BE2C (cell line): Measurements from ENCODE around the gene CSNK2A3.
"Not testable (repeated sequence)": the region's sequence is repeated elsewhere in the genome, so short reads cannot be mapped to it uniquely, and the experiment has no call there.

Source experiments
- DNase-seq: peaks from one replicate; pipeline ENCODE4 v3.0.0-alpha.2; 2020
- H3K27me3 ChIP-seq: fragments of 250-450 bp; sonication (Bioruptor Pico); 2 replicates; pipeline ENCODE4 v1.5.1; 2020; ENCODE audit warnings: mild to moderate bottlenecking
- H3K36me3 ChIP-seq: fragments of 250-450 bp; sonication (Bioruptor Pico); 2 replicates; pipeline ENCODE4 v1.5.1; 2020; ENCODE audit warnings: mild to moderate bottlenecking
- H3K4me1 ChIP-seq: fragments of 250-450 bp; sonication (Bioruptor Pico); 2 replicates; pipeline ENCODE4 v1.5.1; 2020
- H3K4me3 ChIP-seq: 2 replicates; pipeline ENCODE4 v1.5.1; 2011; ENCODE audit warnings: low read depth, low read length
- H3K9me3 ChIP-seq: fragments of 250-450 bp; sonication (Bioruptor Pico); 2 replicates; pipeline ENCODE4 v1.5.1; 2020
- CTCF ChIP-seq: IDR thresholded peaks from 2 replicates; pipeline ENCODE4 v1.5.1; 2012; ENCODE audit warnings: mild to moderate bottlenecking, low read depth, low read length

The CSNK2A3 gene

DNA sequence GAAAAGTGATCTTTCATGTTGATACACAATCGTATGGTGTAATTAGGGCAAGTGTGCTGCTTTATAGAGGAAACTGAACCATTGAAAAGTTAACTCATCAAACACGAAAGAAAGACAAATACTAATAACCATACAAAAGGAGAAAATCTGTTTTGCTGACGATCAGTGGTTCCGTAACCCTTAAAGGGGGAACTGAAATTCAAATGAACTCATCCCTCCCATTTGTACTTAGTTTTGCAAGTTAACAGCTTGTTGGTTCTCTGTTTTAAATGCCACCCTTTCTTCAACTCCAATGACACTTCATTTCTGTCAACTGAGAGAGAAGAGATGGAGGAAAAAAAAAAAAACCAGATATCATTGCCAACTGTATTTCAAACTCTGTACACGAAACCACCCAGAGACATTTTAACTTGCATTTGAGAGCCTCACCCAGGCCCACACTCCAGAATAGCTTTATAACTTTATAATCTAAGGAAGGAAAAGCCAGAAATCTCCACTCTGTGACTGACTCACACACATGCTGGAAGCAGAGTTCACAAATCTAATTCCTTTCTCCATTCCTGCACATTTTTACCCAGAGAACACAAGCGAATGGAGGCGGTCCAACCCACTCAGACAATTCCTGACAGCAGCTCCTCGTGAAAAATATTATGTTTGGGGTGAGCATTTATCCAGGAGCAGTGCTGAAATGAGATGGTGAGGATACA is 17.4 kb upstream of the CSNK2A3 start:
- H3K9me3 ChIP-seq = no peaks in the 10 kb centered on the region
- TF ChIP-seq CTCF = no peak
- H3K4me3 ChIP-seq = no peak overlapping the region
- no peaks in the 10 kb centered on the region for H3K4me1 ChIP-seq
- DNase-seq = no peak
- no peaks in the 10 kb centered on the region for H3K27me3 ChIP-seq
- no peaks in the 10 kb centered on the region for H3K36me3 ChIP-seq

DNA sequence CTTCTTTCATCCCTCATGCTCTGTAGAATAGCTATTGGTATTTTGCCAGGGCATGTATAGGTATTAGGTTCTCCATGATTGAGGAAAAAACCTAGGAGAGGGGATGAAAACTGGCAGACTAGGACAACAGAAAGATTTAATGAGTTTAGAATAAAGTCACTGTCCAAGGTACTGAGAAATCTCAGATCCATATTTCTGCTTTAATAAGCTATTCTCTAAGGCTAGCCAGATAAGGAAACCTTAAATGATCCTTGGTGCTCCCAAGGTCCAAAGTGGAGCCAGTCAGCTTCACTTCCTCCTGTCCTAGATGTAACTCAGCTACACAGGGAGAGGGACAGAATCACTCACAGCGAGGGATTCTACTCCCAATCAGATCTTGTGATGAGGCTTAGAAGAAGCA is 13.7 kb upstream of the CSNK2A3 start:
- no peak for DNase-seq
- Histone ChIP-seq H3K9me3 (no peaks in the 10 kb centered on the region), H3K27me3 (no peaks in the 10 kb centered on the region), H3K4me3 (no peak overlapping the region), H3K36me3 (no peaks in the 10 kb centered on the region), H3K4me1 (no peaks in the 10 kb centered on the region)
- no peak for TF ChIP-seq CTCF

DNA sequence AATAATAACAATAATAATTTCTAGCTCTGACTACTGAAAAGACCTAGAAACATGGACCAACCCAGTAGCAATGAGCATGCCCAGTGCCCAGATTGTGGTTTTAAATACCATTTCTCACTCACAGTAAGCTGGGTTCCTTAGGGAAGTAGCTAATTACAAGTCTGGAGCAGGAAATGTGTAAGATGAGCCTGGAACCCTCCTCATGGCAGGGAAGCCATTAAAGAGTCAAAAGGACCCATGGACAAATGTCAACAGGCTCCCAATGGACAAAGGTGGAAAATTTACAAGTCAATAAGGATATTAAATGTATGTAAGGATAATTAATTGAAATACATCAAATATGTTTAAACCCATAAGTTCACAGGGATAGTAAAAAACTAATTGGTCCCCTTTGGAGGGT is 10.6 kb upstream of the CSNK2A3 start:
- Histone ChIP-seq H3K9me3 (no peaks in the 10 kb centered on the region), H3K27me3 (no peaks in the 10 kb centered on the region), H3K4me3 (no peak overlapping the region), H3K36me3 (no peaks in the 10 kb centered on the region), H3K4me1 (no peaks in the 10 kb centered on the region)
- DNase-seq = no peak
- no peak for TF ChIP-seq CTCF

GRCh38 chr11:11359611-11360010 is 6.6 kb upstream of the CSNK2A3 start:
- Histone ChIP-seq H3K27me3 (no peaks in the 10 kb centered on the region), H3K9me3 (no peaks in the 10 kb centered on the region)

DNA sequence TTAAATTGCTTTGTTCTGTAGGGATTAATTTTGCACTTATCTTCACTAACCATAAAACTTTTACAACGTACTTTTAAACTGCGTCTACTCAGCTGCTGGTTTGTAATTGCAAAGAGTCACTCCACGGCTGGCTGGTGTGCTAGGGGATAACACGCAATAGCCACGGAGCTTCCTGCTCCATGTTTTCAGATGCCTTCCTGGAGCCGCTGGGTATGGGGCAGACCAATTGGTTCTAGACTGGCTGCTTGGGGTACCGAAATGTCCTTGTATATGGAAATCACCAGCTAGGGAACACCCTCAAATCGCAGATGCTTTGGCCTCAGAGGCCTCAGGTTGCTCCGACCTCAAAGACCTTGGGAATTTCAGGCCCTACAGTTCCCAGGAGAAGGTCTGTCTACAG is 3.8 kb upstream of the CSNK2A3 start:
- H3K4me1 ChIP-seq = no peaks in the 10 kb centered on the region
- H3K9me3 ChIP-seq = no peaks in the 10 kb centered on the region
- no peak for DNase-seq
- H3K36me3 ChIP-seq = no peaks in the 10 kb centered on the region
- H3K27me3 ChIP-seq = no peaks in the 10 kb centered on the region
- TF ChIP-seq CTCF = no peak
- H3K4me3 ChIP-seq = no peak overlapping the region

More at GRCh38 chr11:11359611-11360010, 6.6 kb upstream of the CSNK2A3 start:
- no peaks in the 10 kb centered on the region for H3K36me3 ChIP-seq
- no peak for TF ChIP-seq CTCF
- H3K4me1 ChIP-seq = no peaks in the 10 kb centered on the region
- DNase-seq = no peak
- H3K4me3 ChIP-seq = no peak overlapping the region

DNA sequence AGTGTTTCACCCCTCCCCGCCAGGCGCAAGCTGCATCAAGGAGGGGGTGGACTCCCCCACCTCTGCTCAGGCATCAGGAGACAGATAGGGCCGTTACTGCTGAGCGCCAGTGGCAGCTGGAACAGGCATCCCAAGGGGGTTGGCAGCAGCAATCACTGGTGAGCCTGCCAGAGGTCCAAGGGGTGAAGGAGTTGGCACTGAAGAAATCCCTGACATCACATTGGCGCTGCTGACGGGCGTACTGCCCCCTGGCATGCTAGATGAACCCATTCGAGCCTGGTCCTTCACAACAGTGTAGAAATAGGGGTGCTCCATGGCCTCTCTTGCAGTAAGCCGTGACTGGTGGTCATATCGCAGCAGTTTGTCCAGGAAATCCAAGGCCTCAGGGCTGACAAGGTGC is 1.2 kb downstream of the CSNK2A3 start:
- not testable (repeated sequence) for H3K9me3 ChIP-seq, DNase-seq, H3K4me1 ChIP-seq, H3K4me3 ChIP-seq, H3K27me3 ChIP-seq, H3K36me3 ChIP-seq
